Type B pancreatic cell (in vitro differentiated cells): ENCODE measurements around the gene TOP2A. TPM values are rescaled to one million over a fixed set of nuclear protein-coding genes. Genes with fewer than 3 reads are reported as not detected.
A peak's percentile ranks its signal among the peaks of the same experiment; 100 is the strongest.

Source experiments
- DNase-seq: peaks from one replicate; pipeline ENCODE4 v3.0.0; 2021; ENCODE audit warnings: mixed read lengths; ENCODE audit not compliant: unreplicated experiment; ENCODE audit errors: extremely low spot score
- H3K27ac Mint-ChIP-seq: 2 replicates; pipeline ENCODE4 v1.8.0; 2021; ENCODE audit warnings: mild to moderate bottlenecking, mixed read lengths
- H3K27me3 Mint-ChIP-seq: 2 replicates; pipeline ENCODE4 v1.8.0; 2021; ENCODE audit warnings: mixed read lengths
- H3K36me3 Mint-ChIP-seq: 2 replicates; pipeline ENCODE4 v1.8.0; 2021; ENCODE audit warnings: mixed read lengths
- H3K4me1 Mint-ChIP-seq: one replicate; pipeline ENCODE4 v1.8.0; 2021; ENCODE audit warnings: mixed read lengths; ENCODE audit not compliant: unreplicated experiment
- H3K4me3 Mint-ChIP-seq: 2 replicates; pipeline ENCODE4 v1.8.0; 2021; ENCODE audit warnings: mild to moderate bottlenecking, mixed read lengths
- H3K9me3 Mint-ChIP-seq: 2 replicates; pipeline ENCODE4 v1.8.0; 2021; ENCODE audit warnings: mixed read lengths
- CTCF ChIP-seq: fragments of 200-600 bp; sonication (generic); conservative IDR thresholded peaks from 2 replicates; pipeline ENCODE4 v1.5.0; 2021; ENCODE audit warnings: antibody characterized with exemption, mild to moderate bottlenecking
- total RNA-seq: library from RNA; stranded (reverse); gene quantifications from 2 replicates; pipeline ENCODE4 v1.2.1, GENCODE V29; 2021; ENCODE audit warnings: low replicate concordance

TOP2A gene
- total RNA-seq, 1 donor from 2014 or later: 248 TPM

- TF ChIP-seq CTCF: no peak
- no peak overlapping the region for H3K27ac Mint-ChIP-seq
- H3K36me3 Mint-ChIP-seq: peaks cover 13% of the 10 kb centered on the region
- no peaks in the 10 kb centered on the region for H3K9me3 Mint-ChIP-seq
- no peak for DNase-seq
- H3K4me3 Mint-ChIP-seq: peak overlapping the region; percentile 62
- H3K4me1 Mint-ChIP-seq: peaks cover 74% of the 10 kb centered on the region
- no peaks in the 10 kb centered on the region for H3K27me3 Mint-ChIP-seq
Measured at GRCh38 chr17:40347319-40348135, 70.2 kb downstream of the TOP2A start.

DNA sequence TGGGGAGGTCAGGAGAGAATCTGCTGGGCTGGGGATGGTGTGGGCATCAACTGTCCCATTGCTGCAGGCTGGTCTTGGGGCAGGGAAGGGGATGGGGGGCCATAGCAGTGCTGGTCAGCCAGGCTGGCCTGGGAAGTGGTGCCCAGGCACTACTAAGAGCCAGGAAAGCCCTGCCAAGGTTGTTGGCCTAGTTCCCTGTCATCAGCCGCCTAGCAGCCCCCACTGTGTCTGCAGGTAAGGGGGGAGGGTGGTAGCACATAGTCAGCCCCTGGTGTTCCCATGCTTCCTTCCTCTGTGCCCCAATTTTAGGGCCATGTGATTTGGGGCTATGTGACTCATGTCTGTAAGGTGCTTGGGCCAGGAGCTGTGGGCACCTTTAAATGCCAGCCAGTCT, 70.9 kb downstream of the TOP2A start:
- TF ChIP-seq CTCF: no peak
- H3K36me3 Mint-ChIP-seq: peaks cover 10% of the 10 kb centered on the region
- no peaks in the 10 kb centered on the region for H3K9me3 Mint-ChIP-seq
- no peaks in the 10 kb centered on the region for H3K27me3 Mint-ChIP-seq
- H3K4me1 Mint-ChIP-seq: peaks cover 67% of the 10 kb centered on the region
- DNase-seq: no peak
- H3K4me3 Mint-ChIP-seq: peak overlapping the region; percentile 62
- H3K27ac Mint-ChIP-seq: peak overlapping the region; percentile 36

DNA sequence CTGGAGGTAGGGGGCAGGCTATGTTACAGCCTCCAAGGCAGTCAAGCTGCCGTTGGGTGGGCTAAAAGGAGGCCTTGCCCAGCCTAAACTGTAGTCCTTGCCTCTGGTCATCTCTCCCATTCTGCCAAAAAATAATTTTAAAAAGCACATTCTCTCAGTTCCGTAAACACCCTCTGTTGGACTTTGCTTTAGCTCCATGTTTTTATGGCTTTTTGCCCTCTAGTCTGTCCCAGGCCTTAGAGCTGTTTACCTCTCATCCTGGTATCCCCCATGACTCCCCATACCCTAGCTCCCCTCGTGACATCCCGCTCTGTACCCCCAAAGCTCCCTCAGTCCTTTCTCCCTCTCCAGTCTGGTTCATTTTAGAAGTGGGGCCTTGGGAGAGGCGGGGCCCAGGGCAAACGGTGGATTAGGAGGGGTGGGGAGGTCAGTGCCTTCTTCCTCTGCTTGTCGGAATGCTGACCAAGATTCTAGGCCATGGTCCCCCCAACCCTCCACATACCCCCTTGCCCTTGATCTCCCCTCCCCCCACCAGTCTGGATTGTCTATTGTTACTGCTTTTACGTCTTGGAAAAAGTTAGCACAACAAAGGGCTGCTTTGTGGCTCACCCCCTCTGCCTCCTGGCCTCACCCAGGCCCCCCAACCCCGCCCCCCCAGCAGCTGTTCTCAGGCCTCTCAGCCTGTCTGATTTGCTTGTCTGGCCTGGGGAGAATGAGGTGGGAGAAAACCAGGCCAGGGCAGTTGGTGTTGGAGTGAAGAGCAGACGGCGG, 71.5 kb downstream of the TOP2A start:
- Mint-ChIP-seq H3K27ac (peak overlapping the region; percentile 86), H3K4me1 (peaks cover 65% of the 10 kb centered on the region), H3K9me3 (no peaks in the 10 kb centered on the region), H3K27me3 (no peaks in the 10 kb centered on the region), H3K36me3 (peaks cover 10% of the 10 kb centered on the region), H3K4me3 (peak overlapping the region; percentile 93)
- TF ChIP-seq CTCF: no peak
- no peak for DNase-seq

DNA sequence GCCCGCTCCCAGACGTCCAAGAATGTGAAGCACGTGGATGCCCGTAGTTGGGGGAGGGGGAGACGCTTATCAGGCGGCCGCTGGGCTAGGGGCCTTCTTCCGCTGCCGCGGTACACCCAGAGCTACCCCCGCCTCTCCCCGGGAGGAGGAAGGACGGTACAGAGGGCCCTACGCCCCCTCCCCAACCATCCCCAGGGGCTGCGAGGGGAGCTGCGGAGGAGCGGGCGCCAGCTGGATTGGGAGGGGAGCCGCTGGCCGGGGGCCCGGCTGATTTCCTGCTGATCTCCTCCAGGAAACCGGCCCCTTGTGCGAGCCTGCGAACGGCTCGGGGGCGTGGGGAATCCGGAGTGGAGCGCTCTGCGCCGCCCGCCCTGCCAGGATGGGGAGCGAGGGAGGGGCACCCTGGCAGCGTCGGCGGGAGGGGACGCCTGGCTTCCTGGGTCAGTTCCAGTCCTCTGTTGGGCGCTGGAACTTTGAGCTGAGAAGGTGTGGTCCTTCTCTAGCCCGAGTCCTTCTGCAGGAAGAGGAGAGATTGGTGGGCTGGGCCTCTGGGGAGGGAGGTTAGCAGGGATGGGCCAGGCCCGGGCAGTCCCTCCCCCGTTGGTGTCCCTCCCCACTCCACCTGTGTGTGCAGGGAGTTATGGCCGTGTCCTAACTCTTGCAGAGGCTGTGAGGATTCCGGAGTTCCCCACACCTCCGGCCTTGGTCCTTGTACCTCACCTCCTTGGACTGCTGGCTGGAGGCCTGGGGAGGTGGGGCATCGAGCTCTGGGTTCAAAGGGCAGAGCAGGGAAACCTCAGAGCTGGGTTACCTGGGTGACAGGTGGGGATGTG, 72.3 kb downstream of the TOP2A start:
- Mint-ChIP-seq H3K4me3 (peak overlapping the region; percentile 93), H3K36me3 (peaks cover 12% of the 10 kb centered on the region), H3K27me3 (no peaks in the 10 kb centered on the region), H3K27ac (peak overlapping the region; percentile 86), H3K4me1 (peaks cover 69% of the 10 kb centered on the region), H3K9me3 (no peaks in the 10 kb centered on the region)
- DNase-seq: no peak
- TF ChIP-seq CTCF: no peak

GRCh38 chr17:40344421-40345160, 73.1 kb downstream of the TOP2A start:
- no peaks in the 10 kb centered on the region for H3K9me3 Mint-ChIP-seq
- no peaks in the 10 kb centered on the region for H3K27me3 Mint-ChIP-seq
- H3K4me1 Mint-ChIP-seq: peaks cover 69% of the 10 kb centered on the region
- H3K36me3 Mint-ChIP-seq: peaks cover 9% of the 10 kb centered on the region
- TF ChIP-seq CTCF: no peak
- DNase-seq: no peak
- peak overlapping the region; percentile 93 for H3K4me3 Mint-ChIP-seq
- H3K27ac Mint-ChIP-seq: peak overlapping the region; percentile 86
